Smooth muscle cell (in vitro differentiated cells): ENCODE data around the gene NR1I3. TPM values are rescaled to one million over a fixed set of nuclear protein-coding genes. Genes with fewer than 3 reads are reported as not detected.
A peak's percentile ranks its signal among the peaks of the same experiment; 100 is the strongest.

Source experiments
- DNase-seq: peaks from one replicate; lab custom pipeline; 2025; ENCODE audit not compliant: unreplicated experiment; lab: John Stamatoyannopoulos, UW
- H2AFZ ChIP-seq: fragments of 200-600 bp; sonication (generic); 2 replicates; pipeline ENCODE4 v1.6.0; 2016; ENCODE audit warnings: antibody characterized with exemption, low read depth, mild to moderate bottlenecking
- H3F3A ChIP-seq: fragments of 200-600 bp; sonication (generic); 2 replicates; pipeline ENCODE4 v1.6.0; 2017; ENCODE audit warnings: antibody characterized with exemption, low read depth
- H3K27ac ChIP-seq: fragments of 200-600 bp; sonication (generic); 2 replicates; pipeline ENCODE4 v1.5.1; 2016; ENCODE audit warnings: low read depth, mild to moderate bottlenecking
- H3K27me3 ChIP-seq: fragments of 200-600 bp; sonication (generic); 2 replicates; pipeline ENCODE4 v1.6.1; 2016; ENCODE audit warnings: low read depth, mild to moderate bottlenecking
- H3K36me3 ChIP-seq: fragments of 200-600 bp; sonication (generic); 2 replicates; pipeline ENCODE4 v1.5.1; 2016; ENCODE audit warnings: low read depth
- H3K4me1 ChIP-seq: fragments of 200-600 bp; sonication (generic); 2 replicates; pipeline ENCODE4 v1.5.1; 2016; ENCODE audit warnings: low read depth
- H3K4me2 ChIP-seq: fragments of 200-600 bp; sonication (generic); 2 replicates; pipeline ENCODE4 v1.6.0; 2016; ENCODE audit warnings: mild to moderate bottlenecking
- H3K4me3 ChIP-seq: fragments of 200-600 bp; sonication (generic); 2 replicates; pipeline ENCODE4 v1.5.1; 2016; ENCODE audit warnings: mild to moderate bottlenecking
- H3K79me2 ChIP-seq: fragments of 200-600 bp; sonication (generic); 2 replicates; pipeline ENCODE4 v1.6.0; 2016; ENCODE audit warnings: low read depth, mild to moderate bottlenecking
- H3K9ac ChIP-seq: fragments of 200-600 bp; sonication (generic); 2 replicates; pipeline ENCODE4 v1.6.0; 2016; ENCODE audit warnings: low read depth
- H3K9me3 ChIP-seq: fragments of 200-600 bp; sonication (generic); replicated peaks from 2 replicates; pipeline ENCODE4 v1.5.1; 2016; ENCODE audit warnings: low read depth
- H4K20me1 ChIP-seq: fragments of 200-600 bp; sonication (generic); 2 replicates; pipeline ENCODE4 v1.6.0; 2016; ENCODE audit warnings: low read depth
- WGBS: methylation state at CpG from one replicate; pipeline ENCODE4 v1.1.7; 2016; ENCODE audit warnings: low lambda C conversion rate; 5-methylcytosine and 5-hydroxymethylcytosine counted together
- polyA plus RNA-seq: library from polyadenylated mRNA; unstranded; fragments of >200 nt; fragmentation: Nextera tagmentation; extraction: Ambion mirVana; gene quantifications from 2 replicates; pipeline ENCODE4 v1.2.1, GENCODE V29; 2016
- total RNA-seq: library from RNA; depleted of rRNA; stranded (reverse); fragments of >200 nt; gene quantifications from 2 replicates; pipeline ENCODE4 v1.2.3, GENCODE V29; 2014
- TF ChIP-seq, protein P1 (sequence below): fragments of 200-600 bp; sonication (generic); IDR thresholded peaks from 2 replicates; pipeline ENCODE4 v1.5.1; 2017; ENCODE audit warnings: borderline replicate concordance, mild to moderate bottlenecking, antibody characterized with exemption; ENCODE audit not compliant: insufficient read depth, poor library complexity, severe bottlenecking

Gene NR1I3
- total and polyA plus RNA-seq, 2 experiments from 2014 or later, result 0.90 TPM; not detected in 1

DNA sequence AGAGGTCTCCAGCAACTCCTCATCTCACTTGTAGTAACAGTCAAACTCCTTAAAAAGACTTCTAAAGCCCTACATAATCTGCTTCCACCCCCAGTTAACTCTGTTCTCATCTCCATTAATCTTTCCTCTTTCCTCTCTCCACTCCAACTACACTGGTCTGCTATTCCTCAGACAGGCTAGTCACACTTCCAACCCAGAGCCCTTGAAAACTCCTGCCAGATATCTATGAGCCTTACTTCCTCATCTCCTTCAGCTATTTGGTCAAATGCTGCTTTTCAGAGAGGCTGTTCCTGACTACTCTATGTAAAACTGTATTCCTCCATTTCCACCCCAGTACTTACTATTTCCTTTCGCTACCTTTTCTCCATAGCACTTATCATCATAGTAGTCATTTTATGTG, 45.0 kb upstream of the NR1I3 start:
- no peak overlapping the region for H3K27ac ChIP-seq
- H4K20me1 ChIP-seq, result no peaks in the 10 kb centered on the region
- H3K4me2 ChIP-seq, result peak overlapping the region; percentile 52
- H3K36me3 ChIP-seq, result no peaks in the 10 kb centered on the region
- 94% methylated on average over 1 of the region's 1 CpG for WGBS
- no peaks in the 10 kb centered on the region for H3K4me1 ChIP-seq
- no peaks in the 10 kb centered on the region for H3K79me2 ChIP-seq
- no peaks in the 10 kb centered on the region for H3K9me3 ChIP-seq
- no peak overlapping the region for H2AFZ ChIP-seq
- H3K4me3 ChIP-seq, result no peak overlapping the region
- H3K9ac ChIP-seq, result no peak overlapping the region
- DNase-seq, result no peak
- TF ChIP-seq, protein P1, sequence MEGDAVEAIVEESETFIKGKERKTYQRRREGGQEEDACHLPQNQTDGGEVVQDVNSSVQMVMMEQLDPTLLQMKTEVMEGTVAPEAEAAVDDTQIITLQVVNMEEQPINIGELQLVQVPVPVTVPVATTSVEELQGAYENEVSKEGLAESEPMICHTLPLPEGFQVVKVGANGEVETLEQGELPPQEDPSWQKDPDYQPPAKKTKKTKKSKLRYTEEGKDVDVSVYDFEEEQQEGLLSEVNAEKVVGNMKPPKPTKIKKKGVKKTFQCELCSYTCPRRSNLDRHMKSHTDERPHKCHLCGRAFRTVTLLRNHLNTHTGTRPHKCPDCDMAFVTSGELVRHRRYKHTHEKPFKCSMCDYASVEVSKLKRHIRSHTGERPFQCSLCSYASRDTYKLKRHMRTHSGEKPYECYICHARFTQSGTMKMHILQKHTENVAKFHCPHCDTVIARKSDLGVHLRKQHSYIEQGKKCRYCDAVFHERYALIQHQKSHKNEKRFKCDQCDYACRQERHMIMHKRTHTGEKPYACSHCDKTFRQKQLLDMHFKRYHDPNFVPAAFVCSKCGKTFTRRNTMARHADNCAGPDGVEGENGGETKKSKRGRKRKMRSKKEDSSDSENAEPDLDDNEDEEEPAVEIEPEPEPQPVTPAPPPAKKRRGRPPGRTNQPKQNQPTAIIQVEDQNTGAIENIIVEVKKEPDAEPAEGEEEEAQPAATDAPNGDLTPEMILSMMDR, result no peak
- H3K27me3 ChIP-seq, result peaks cover 32% of the 10 kb centered on the region
- no peaks in the 10 kb centered on the region for H3F3A ChIP-seq

DNA sequence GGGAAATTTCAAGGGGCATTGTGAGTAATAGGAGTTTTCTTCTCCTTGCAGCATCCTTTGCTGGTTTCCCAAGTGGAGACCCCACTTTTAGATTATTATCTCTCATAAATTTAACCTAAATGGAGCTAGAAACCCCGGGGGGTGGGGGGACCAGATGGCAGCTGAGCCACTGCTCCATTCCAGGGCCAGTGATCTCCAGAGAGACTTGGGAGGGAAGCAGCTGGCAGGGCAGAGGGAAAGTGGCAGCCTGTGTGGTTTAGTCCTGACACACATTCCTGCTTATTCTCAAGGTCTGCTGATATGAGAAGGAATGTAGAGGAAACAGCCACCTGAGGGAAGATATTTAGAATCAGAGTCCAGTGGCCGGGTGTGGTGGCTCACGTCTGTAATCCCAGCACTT, 36.9 kb upstream of the NR1I3 start:
- H3K4me1 ChIP-seq, result no peaks in the 10 kb centered on the region
- H3K9ac ChIP-seq, result no peak overlapping the region
- H3K27me3 ChIP-seq, result peaks cover 28% of the 10 kb centered on the region
- H4K20me1 ChIP-seq, result no peaks in the 10 kb centered on the region
- no peaks in the 10 kb centered on the region for H3F3A ChIP-seq
- no peak overlapping the region for H2AFZ ChIP-seq
- H3K36me3 ChIP-seq, result no peaks in the 10 kb centered on the region
- WGBS, result 63% methylated on average over 3 of the region's 3 CpGs
- no peak overlapping the region for H3K4me2 ChIP-seq
- no peak for DNase-seq
- TF ChIP-seq, protein P1, result no peak
- H3K9me3 ChIP-seq, result no peaks in the 10 kb centered on the region
- H3K4me3 ChIP-seq, result no peak overlapping the region
- H3K79me2 ChIP-seq, result no peaks in the 10 kb centered on the region
- H3K27ac ChIP-seq, result no peak overlapping the region

DNA sequence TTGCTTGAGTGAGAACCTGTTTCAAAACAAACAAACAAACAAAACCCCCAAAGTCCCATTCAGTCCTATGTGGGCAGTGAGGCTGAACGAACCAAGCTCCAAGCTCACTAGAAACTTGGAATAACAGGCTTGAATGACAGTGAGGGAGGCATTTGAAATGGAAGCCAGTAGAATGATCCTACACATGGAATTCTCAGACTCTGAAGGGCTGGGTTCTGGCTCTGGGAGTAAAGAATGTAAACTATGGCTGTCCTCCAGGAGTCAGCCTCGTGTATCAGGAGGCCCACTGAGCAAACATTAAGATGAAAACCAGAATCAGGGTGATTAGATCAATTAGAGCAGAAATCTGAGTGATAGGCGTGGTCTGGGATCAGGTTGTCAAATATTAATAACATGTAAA, 35.4 kb upstream of the NR1I3 start:
- Histone ChIP-seq H3K27me3 (peaks cover 15% of the 10 kb centered on the region), H3F3A (no peaks in the 10 kb centered on the region), H3K9ac (no peak overlapping the region), H2AFZ (no peak overlapping the region), H3K27ac (no peak overlapping the region), H3K36me3 (no peaks in the 10 kb centered on the region), H3K4me3 (no peak overlapping the region), H3K9me3 (no peaks in the 10 kb centered on the region), H3K79me2 (no peaks in the 10 kb centered on the region), H3K4me2 (no peak overlapping the region), H3K4me1 (no peaks in the 10 kb centered on the region), H4K20me1 (no peaks in the 10 kb centered on the region)
- no peak for DNase-seq
- TF ChIP-seq, protein P1, result no peak
- 59% methylated on average over 3 of the region's 3 CpGs for WGBS

DNA sequence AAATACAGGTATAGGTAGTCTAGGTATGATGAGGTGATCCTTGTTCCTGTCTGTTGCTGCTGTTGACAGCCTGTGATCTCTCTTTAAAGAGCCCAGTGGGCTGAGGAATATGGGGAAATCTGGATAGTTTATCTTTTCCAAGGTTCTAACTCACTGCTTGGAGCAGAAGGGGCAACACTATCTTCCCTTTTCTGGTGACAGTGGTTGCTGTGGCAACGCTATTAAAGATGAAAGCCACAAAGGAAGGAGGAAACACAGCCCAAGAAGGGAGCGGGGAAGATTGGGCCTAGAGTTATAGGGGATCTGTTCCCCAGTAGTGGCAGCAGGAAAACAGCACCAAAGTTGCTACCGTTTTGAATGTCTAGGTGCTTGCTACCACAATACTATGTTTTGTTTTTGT, 29.3 kb upstream of the NR1I3 start:
- H3K36me3 ChIP-seq, result no peaks in the 10 kb centered on the region
- TF ChIP-seq, protein P1, result no peak
- H2AFZ ChIP-seq, result no peak overlapping the region
- no peaks in the 10 kb centered on the region for H3K4me1 ChIP-seq
- no peak for DNase-seq
- no peak overlapping the region for H3K4me2 ChIP-seq
- H3F3A ChIP-seq, result no peaks in the 10 kb centered on the region
- H3K4me3 ChIP-seq, result no peak overlapping the region
- WGBS, result 73% methylated on average over 3 of the region's 3 CpGs
- no peaks in the 10 kb centered on the region for H4K20me1 ChIP-seq
- no peak overlapping the region for H3K27ac ChIP-seq
- H3K9me3 ChIP-seq, result no peaks in the 10 kb centered on the region
- H3K27me3 ChIP-seq, result peaks cover 6% of the 10 kb centered on the region
- no peaks in the 10 kb centered on the region for H3K79me2 ChIP-seq
- no peak overlapping the region for H3K9ac ChIP-seq
